Lung (tissue), 12 donors: Measurements from ENCODE around the gene DMBT1. TPM values are rescaled to one million over a fixed set of nuclear protein-coding genes. Genes with fewer than 3 reads are reported as not detected.

Experiments used
- ATAC-seq: fragments of 200-7000 bp; cut with Tn5 transposase; one replicate; pipeline ENCODE4 v1.9.1; 2020; ENCODE audit warnings: moderate number of reproducible peaks; ENCODE audit not compliant: insufficient read depth, low FRiP score
- DNase-seq, 3 donors: peaks; one replicate each; pipeline ENCODE4 v3.0.0-alpha.2; 2013 to 2017
- H3K27ac ChIP-seq, 2 donors: one replicate each; pipeline ENCODE4 v1.5.1; 2013; ENCODE audit warnings: mild to moderate bottlenecking in 2 of 2, moderate library complexity in 2 of 2, control low read depth in 1 of 2, inconsistent platforms in 1 of 2, low read depth in 1 of 2, low read length in 1 of 2
- H3K27me3 ChIP-seq, 3 donors: one replicate each; pipeline ENCODE4 v1.5.1; 2013; ENCODE audit warnings: low read length in 2 of 3; ENCODE audit not compliant: control insufficient read depth in 3 of 3, insufficient read depth in 3 of 3
- H3K36me3 ChIP-seq, 4 donors: one replicate each; pipeline ENCODE4 v1.5.1; 2013; ENCODE audit warnings: low read length in 4 of 4, mild to moderate bottlenecking in 1 of 4, moderate library complexity in 1 of 4; ENCODE audit not compliant: control insufficient read depth in 4 of 4, insufficient read depth in 4 of 4
- H3K4me1 ChIP-seq, 5 donors: one replicate each; pipeline ENCODE4 v1.5.1; 2013; ENCODE audit warnings: low read length in 5 of 5, mild to moderate bottlenecking in 2 of 5, moderate library complexity in 1 of 5; ENCODE audit not compliant: control insufficient read depth in 5 of 5, insufficient read depth in 5 of 5
- H3K4me3 ChIP-seq: one replicate; pipeline ENCODE4 v1.5.1; 2013; ENCODE audit warnings: mild to moderate bottlenecking, control low read depth, moderate library complexity
- H3K9ac ChIP-seq, 2 donors: one replicate each; pipeline ENCODE4 v1.5.1; 2013; ENCODE audit warnings: low read length in 2 of 2, control low read depth in 1 of 2; ENCODE audit not compliant: insufficient read depth in 1 of 2
- H3K9me3 ChIP-seq, 4 donors: one replicate each; pipeline ENCODE4 v1.5.1; 2013; ENCODE audit warnings: low read length in 3 of 4, mild to moderate bottlenecking in 1 of 4, moderate library complexity in 1 of 4; ENCODE audit not compliant: control insufficient read depth in 4 of 4, insufficient read depth in 3 of 4
- WGBS, 2 donors: extraction: QIAGEN DNeasy Blood & Tissue Kit; methylation state at CpG; one replicate each; pipeline ENCODE4 v1.1.7; 2013; 5-methylcytosine and 5-hydroxymethylcytosine counted together
- polyA plus RNA-seq, 2 donors: library from polyadenylated mRNA; stranded (reverse); fragments of 200-250 nt; gene quantifications; one replicate each; pipeline ENCODE4 v1.2.1, GENCODE V29; 2013
- total RNA-seq, 2 donors: library from RNA; depleted of rRNA in 1 of 2; stranded (reverse); fragments of >200 nt in 1 of 2; gene quantifications; one replicate each; pipeline ENCODE4 v1.2.1, GENCODE V29; 2014 to 2021
- TF ChIP-seq, protein P1 (sequence below): IDR thresholded peaks from 2 replicates; pipeline ENCODE4 v1.5.1; 2012; ENCODE audit warnings: mild to moderate bottlenecking; ENCODE audit errors: control extremely low read depth, extremely low read depth
- donor health status: control.
- donor health status: control.
- donor health status: Bipolar disorder and iron deficiency.
- donor health status: healthy.
- donor health status: DM: yes; HTN: yes; CAD: no.

Gene DMBT1
- total and polyA plus RNA-seq, 4 donors: 21.1 to 337 (median 111) TPM

DNA sequence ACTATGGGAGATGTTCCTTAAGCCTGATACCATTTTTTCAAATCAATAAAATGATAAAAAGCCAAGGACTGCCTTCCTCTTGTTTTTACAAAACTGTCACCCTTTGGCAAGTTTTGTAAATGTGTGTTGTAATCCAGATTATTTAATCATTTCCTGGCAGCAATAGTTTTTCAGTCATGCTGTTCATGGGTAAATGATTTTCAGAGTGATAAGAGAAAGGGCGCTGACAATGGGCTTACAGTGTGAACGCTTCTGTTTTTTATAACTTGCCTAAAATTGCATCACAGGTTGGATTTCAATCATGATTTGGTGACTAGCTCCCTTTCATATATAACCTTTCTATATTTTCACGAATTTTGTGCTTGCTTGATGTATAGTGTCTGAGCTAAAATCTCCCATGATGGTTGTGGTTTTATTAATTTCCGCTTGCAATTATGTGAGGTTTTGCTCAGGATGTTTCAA, 19.0 kb upstream of the DMBT1 start:
- Histone ChIP-seq H3K36me3 (no peaks in the 10 kb centered on the region), H3K27ac (no peak overlapping the region), H3K9ac (no peak overlapping the region), H3K4me3 (no peak overlapping the region), H3K4me1 (peaks cover 0 to 4% (median 0%) of the 10 kb centered on the region in 5 donors), H3K9me3 (no peaks in the 10 kb centered on the region), H3K27me3 (peaks cover 0 to 5% (median 0%) of the 10 kb centered on the region in 3 donors)
- 14 to 30% methylated on average over 4 of the region's 4 CpGs for WGBS, 2 donors
- TF ChIP-seq, protein P1, sequence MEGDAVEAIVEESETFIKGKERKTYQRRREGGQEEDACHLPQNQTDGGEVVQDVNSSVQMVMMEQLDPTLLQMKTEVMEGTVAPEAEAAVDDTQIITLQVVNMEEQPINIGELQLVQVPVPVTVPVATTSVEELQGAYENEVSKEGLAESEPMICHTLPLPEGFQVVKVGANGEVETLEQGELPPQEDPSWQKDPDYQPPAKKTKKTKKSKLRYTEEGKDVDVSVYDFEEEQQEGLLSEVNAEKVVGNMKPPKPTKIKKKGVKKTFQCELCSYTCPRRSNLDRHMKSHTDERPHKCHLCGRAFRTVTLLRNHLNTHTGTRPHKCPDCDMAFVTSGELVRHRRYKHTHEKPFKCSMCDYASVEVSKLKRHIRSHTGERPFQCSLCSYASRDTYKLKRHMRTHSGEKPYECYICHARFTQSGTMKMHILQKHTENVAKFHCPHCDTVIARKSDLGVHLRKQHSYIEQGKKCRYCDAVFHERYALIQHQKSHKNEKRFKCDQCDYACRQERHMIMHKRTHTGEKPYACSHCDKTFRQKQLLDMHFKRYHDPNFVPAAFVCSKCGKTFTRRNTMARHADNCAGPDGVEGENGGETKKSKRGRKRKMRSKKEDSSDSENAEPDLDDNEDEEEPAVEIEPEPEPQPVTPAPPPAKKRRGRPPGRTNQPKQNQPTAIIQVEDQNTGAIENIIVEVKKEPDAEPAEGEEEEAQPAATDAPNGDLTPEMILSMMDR: no peak
- ATAC-seq (peak; percentile 53), DNase-seq (peak in 1 of 3 donors; percentile 35)

GRCh38 chr10:122543676-122544445, 16.7 kb upstream of the DMBT1 start:
- H3K36me3 ChIP-seq: no peaks in the 10 kb centered on the region
- no peak overlapping the region for H3K9ac ChIP-seq
- peaks cover 0 to 5% (median 0%) of the 10 kb centered on the region in 5 donors for H3K4me1 ChIP-seq
- ATAC-seq (no peak), DNase-seq (no peak)
- H3K27me3 ChIP-seq: peaks cover 0 to 5% (median 0%) of the 10 kb centered on the region in 3 donors
- TF ChIP-seq, protein P1: no peak
- H3K27ac ChIP-seq: no peak overlapping the region
- WGBS, 2 donors: 80 to 86% methylated on average over 10 of the region's 10 CpGs
- no peak overlapping the region for H3K4me3 ChIP-seq
- no peaks in the 10 kb centered on the region for H3K9me3 ChIP-seq

DNA sequence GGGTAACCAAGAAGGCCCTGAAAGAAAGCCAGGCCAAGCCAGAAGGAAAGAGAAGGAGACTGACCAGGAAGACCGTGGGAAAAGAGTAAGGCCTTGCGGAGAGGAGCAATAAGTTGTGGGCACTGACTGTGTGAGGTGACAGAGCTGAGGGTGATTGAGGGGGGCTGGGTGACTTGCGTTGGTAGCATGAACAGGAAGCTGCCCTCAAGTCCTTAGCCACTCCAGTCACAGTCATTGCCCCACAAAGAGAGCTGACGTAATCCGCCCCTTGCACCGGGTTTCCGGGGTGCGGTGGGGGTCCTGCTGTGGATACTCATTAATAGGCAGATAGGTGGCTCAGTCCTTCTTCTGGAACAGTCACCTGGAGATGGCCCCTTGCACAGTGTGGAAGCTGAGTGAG, 16.1 kb upstream of the DMBT1 start:
- H3K27ac ChIP-seq: no peak overlapping the region
- H3K9ac ChIP-seq: no peak overlapping the region
- peaks cover 0 to 5% (median 0%) of the 10 kb centered on the region in 3 donors for H3K27me3 ChIP-seq
- no peaks in the 10 kb centered on the region for H3K36me3 ChIP-seq
- no peaks in the 10 kb centered on the region for H3K9me3 ChIP-seq
- TF ChIP-seq, protein P1: no peak
- ATAC-seq (no peak), DNase-seq (no peak)
- WGBS, 2 donors: 65 to 83% methylated on average over 7 to 8 of the region's 8 CpGs
- H3K4me3 ChIP-seq: no peak overlapping the region
- H3K4me1 ChIP-seq: peaks cover 0 to 5% (median 0%) of the 10 kb centered on the region in 5 donors
